GM18907 (cell line): ENCODE results near the gene LALBA.
"Not testable (repeated sequence)": the region's sequence is repeated elsewhere in the genome, so short reads cannot be mapped to it uniquely, and the experiment has no call there.

Source experiments
- ATAC-seq: cut with Tn5 transposase; IDR thresholded peaks from one replicate; pipeline ENCODE4 v1.9.1; 2021; ENCODE audit warnings: mild to moderate bottlenecking, moderate library complexity; ENCODE audit not compliant: unreplicated experiment

The LALBA gene

DNA sequence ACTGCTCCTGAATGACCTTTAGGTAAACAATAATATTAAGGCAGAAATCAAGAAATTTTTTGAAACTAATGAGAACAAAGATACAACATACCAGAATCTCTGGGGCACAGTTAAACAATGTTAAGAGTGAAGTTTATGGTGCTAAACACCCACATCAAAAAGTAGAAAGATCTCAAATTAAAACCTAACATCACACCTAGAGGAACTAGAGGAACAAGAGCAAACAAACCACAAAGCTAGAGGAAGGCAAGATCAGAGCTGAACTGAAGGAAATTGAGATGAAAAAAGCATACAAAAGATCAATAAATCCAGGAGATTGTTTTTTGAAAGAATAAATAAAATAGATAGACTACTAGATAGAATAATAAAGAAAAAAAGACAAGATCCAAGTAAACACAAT is 37.2 kb downstream of the LALBA start:
- no peak for ATAC-seq

DNA sequence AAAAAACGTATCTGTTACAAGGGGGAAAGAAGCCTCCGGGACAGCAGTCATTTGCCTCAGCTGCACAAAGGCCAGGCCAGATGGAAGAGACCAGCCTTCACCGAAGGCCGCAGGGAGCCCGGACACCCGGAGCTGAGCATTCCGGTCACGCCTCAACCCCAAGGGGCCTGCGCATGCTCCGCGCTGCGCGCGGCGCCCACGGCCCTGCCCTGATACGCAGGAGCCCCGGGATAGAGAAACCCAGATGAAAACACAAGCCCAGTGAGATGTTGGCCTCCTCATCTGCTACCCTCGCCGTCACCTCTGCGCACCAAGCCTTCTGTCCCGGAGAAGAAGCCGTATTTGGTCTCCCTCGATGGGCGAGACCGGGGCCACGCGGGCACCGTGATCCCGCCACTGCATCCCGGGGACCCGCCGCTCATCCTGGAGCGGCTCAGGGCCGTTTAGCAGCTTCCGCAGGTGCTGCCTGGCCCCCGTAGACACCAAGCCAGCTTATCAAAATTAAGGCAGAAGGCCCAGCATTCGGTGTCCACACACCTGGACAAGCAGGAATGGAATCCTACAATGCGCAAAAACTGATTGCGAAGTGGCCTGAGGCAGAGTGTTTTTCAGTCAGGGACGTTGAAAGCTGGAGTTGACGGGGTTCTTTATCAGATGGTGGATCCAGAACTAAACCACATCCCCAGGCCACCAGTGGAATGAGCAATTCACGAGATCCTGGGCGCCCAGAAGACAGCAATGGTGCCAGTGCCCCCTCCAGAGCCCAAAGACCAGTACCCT is 41.8 kb downstream of the LALBA start:
- ATAC-seq: no peak

DNA sequence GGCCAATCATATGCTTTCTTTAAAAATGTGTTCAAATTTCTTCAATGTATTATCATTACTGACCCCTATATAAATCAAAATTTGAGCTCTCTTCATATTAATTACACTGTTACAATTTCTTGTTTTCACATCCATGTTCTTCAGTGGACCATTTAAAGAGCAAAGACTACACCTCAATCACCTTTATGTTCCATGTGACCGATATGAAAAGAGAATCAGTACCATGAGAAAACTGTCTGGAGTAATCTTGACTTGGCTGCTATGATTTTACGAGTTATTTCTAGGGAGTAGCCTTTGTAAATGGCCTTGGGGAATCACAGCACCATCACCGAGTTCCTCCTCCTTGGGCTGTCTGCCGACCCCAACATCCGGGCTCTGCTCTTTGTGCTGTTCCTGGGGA is 44.5 kb downstream of the LALBA start, which contains the start of gene OR8S1:
Gene OR8S1 (plus strand): TSS at position 301 of the 400 bp plus-strand sequence. CDS start 0 bp downstream, at position 301.
- no peak for ATAC-seq

DNA sequence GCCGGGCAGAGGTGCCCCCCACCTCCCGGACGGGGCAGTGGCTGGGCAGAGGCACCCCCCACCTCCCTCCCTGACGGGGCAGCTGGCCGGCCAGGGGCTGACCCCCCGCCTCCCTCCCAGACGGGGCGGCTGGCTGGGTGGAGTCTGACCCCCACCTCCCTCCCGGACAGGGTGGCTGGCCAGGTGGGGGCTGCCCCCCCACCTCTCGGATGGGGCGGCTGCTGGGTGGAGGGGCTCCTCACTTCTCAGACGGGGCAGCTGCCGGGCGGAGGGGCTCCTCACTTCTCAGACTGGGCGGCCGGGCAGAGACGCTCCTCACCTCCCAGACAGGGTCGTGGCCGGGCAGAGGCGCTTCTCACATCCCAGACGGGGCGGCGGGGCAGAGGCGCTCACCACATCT is 49.5 kb downstream of the LALBA start:
- ATAC-seq: not testable (repeated sequence)
